GM06990 (cell line): Measurements from ENCODE around the gene EEF2K.

Experiments
- DNase-seq: peaks from one replicate; pipeline ENCODE4 v3.0.0-alpha.2; 2011; ENCODE audit not compliant: insufficient read length; ENCODE audit errors: extremely low read depth
- H3K27me3 ChIP-seq: replicated peaks from 2 replicates; pipeline ENCODE4 v1.6.0; 2011; ENCODE audit warnings: low read length; ENCODE audit not compliant: control insufficient read depth, insufficient read depth
- H3K36me3 ChIP-seq: 2 replicates; pipeline ENCODE4 v1.5.1; 2011; ENCODE audit warnings: low read length; ENCODE audit not compliant: control insufficient read depth, insufficient read depth
- H3K4me3 ChIP-seq: replicated peaks from 2 replicates; pipeline ENCODE4 v1.5.1; 2011; ENCODE audit warnings: low read depth, mild to moderate bottlenecking, control low read depth, low read length
- CTCF ChIP-seq: IDR thresholded peaks from 2 replicates; pipeline ENCODE4 v1.5.1; 2011; ENCODE audit warnings: low read length, control low read depth, mild to moderate bottlenecking, inconsistent platforms; ENCODE audit not compliant: insufficient read depth, poor library complexity, severe bottlenecking

The EEF2K gene

GRCh38 chr16:22312897-22313781 is 107.1 kb downstream of the EEF2K start:
- TF ChIP-seq CTCF = no peak
- DNase-seq = no peak
- no peaks in the 10 kb centered on the region for H3K27me3 ChIP-seq
- H3K36me3 ChIP-seq = peaks cover 43% of the 10 kb centered on the region
- no peak overlapping the region for H3K4me3 ChIP-seq

- no peak for TF ChIP-seq CTCF
- H3K27me3 ChIP-seq = no peaks in the 10 kb centered on the region
- no peak overlapping the region for H3K4me3 ChIP-seq
- no peak for DNase-seq
- H3K36me3 ChIP-seq = peaks cover 43% of the 10 kb centered on the region
Observed at GRCh38 chr16:22313876-22314470, 107.9 kb downstream of the EEF2K start.

GRCh38 chr16:22314661-22315626 is 108.9 kb downstream of the EEF2K start:
- no peak for TF ChIP-seq CTCF
- H3K27me3 ChIP-seq = no peaks in the 10 kb centered on the region
- H3K4me3 ChIP-seq = no peak overlapping the region
- no peak for DNase-seq
- H3K36me3 ChIP-seq = peaks cover 35% of the 10 kb centered on the region

- Histone ChIP-seq H3K36me3 (peaks cover 34% of the 10 kb centered on the region), H3K4me3 (no peak overlapping the region), H3K27me3 (no peaks in the 10 kb centered on the region)
- DNase-seq = no peak
- TF ChIP-seq CTCF = no peak
Observed at GRCh38 chr16:22315979-22316378, 109.9 kb downstream of the EEF2K start.

GRCh38 chr16:22316411-22316811 is 110.3 kb downstream of the EEF2K start:
- DNase-seq = no peak
- H3K36me3 ChIP-seq = peaks cover 34% of the 10 kb centered on the region
- TF ChIP-seq CTCF = no peak
- H3K27me3 ChIP-seq = no peaks in the 10 kb centered on the region
- no peak overlapping the region for H3K4me3 ChIP-seq
